ENCODE measurements around the gene PIWIL4.
"Not testable (repeated sequence)": the region's sequence is repeated elsewhere in the genome, so short reads cannot be mapped to it uniquely, and the experiment has no call there.

PIWIL4 gene

GRCh38 chr11:94613120-94613519 is 46.0 kb downstream of the PIWIL4 start:
- no peaks in the 10 kb centered on the region for H3K4me1 ChIP-seq (ENCODE audit: insufficient read depth, low read length, poor library complexity, severe bottlenecking)
- no peaks in the 10 kb centered on the region for H3K27me3 ChIP-seq (ENCODE audit: insufficient read depth, low read length, poor library complexity, severe bottlenecking)
- TF ChIP-seq, protein P1, sequence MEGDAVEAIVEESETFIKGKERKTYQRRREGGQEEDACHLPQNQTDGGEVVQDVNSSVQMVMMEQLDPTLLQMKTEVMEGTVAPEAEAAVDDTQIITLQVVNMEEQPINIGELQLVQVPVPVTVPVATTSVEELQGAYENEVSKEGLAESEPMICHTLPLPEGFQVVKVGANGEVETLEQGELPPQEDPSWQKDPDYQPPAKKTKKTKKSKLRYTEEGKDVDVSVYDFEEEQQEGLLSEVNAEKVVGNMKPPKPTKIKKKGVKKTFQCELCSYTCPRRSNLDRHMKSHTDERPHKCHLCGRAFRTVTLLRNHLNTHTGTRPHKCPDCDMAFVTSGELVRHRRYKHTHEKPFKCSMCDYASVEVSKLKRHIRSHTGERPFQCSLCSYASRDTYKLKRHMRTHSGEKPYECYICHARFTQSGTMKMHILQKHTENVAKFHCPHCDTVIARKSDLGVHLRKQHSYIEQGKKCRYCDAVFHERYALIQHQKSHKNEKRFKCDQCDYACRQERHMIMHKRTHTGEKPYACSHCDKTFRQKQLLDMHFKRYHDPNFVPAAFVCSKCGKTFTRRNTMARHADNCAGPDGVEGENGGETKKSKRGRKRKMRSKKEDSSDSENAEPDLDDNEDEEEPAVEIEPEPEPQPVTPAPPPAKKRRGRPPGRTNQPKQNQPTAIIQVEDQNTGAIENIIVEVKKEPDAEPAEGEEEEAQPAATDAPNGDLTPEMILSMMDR (conservative IDR thresholded peaks at IDR 0.05; ENCODE audit: low read length) = no peak
- no peak for TF ChIP-seq EZH2phosphoT487 (IDR thresholded peaks at IDR 0.05; ENCODE audit: borderline replicate concordance)
- H3K9me3 ChIP-seq (ENCODE audit: insufficient read depth, low read depth, low read length) = peaks cover 7% of the 10 kb centered on the region; the same call in 1 of the 2 replicates
- H3K79me2 ChIP-seq (ENCODE audit: insufficient read depth, low read length) = no peaks in the 10 kb centered on the region
- H2AFZ ChIP-seq (ENCODE audit: low read length) = no peak overlapping the region
- no peaks in the 10 kb centered on the region for H3F3A ChIP-seq (ENCODE audit: low read depth)
- no peak overlapping the region for H3K4me2 ChIP-seq (ENCODE audit: low read depth, low read length, poor library complexity, severe bottlenecking)
- H3K9me2 ChIP-seq (replicated peaks; ENCODE audit: low read depth, low read length) = no peaks in the 10 kb centered on the region
- H3K4me3 ChIP-seq (ENCODE audit: low read length, poor library complexity, severe bottlenecking) = no peak overlapping the region
- H3K9ac ChIP-seq (ENCODE audit: low read depth, low read length, poor library complexity, severe bottlenecking) = no peak overlapping the region
- no peaks in the 10 kb centered on the region for H3K36me3 ChIP-seq (ENCODE audit: insufficient read depth, low read length)
- no peaks in the 10 kb centered on the region for H4K20me1 ChIP-seq (ENCODE audit: insufficient read depth, low read length, poor library complexity, severe bottlenecking)

DNA sequence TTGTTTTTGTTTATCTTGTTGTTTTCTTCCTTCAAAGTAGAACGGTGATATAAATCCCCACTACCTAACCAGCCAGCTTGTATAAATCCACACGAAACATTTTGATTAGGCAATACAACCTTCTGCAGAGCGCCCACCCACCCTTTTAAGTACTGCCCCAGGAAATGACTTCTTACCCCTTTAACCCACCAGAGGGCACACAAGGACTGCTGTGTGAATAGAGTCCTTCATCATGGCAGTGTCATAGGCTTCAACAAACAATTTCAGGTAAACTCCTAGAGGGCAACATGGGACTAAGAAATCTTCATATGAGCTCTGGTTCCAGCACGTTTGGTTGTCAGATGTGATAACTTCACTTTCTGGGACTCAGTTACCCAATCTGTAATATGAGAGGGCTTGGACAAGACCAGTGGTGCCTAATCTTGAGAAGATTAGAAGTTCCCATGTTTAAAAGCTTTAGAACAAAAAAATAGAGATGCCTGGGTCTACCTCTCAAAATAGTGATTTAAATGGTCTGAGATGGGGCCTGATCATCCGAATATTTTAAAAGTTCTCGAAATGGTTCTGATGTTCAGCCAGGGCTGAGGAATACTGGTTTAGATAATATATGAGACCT is 56.1 kb downstream of the PIWIL4 start:
- Histone ChIP-seq H3K9me3 (ENCODE audit: insufficient read depth, low read depth, low read length) (no peaks in the 10 kb centered on the region; the same call in 1 of the 2 replicates), H2AFZ (ENCODE audit: low read length) (no peak overlapping the region), H4K20me1 (ENCODE audit: insufficient read depth, low read length, poor library complexity, severe bottlenecking) (no peaks in the 10 kb centered on the region), H3K9me2 (replicated peaks; ENCODE audit: low read depth, low read length) (no peaks in the 10 kb centered on the region), H3K4me3 (ENCODE audit: low read length, poor library complexity, severe bottlenecking) (no peak overlapping the region), H3K79me2 (ENCODE audit: insufficient read depth, low read length) (no peaks in the 10 kb centered on the region), H3F3A (ENCODE audit: low read depth) (no peaks in the 10 kb centered on the region), H3K27me3 (ENCODE audit: insufficient read depth, low read length, poor library complexity, severe bottlenecking) (no peaks in the 10 kb centered on the region), H3K36me3 (ENCODE audit: insufficient read depth, low read length) (no peaks in the 10 kb centered on the region), H3K9ac (ENCODE audit: low read depth, low read length, poor library complexity, severe bottlenecking) (no peak overlapping the region), H3K4me1 (ENCODE audit: insufficient read depth, low read length, poor library complexity, severe bottlenecking) (no peaks in the 10 kb centered on the region), H3K4me2 (ENCODE audit: low read depth, low read length, poor library complexity, severe bottlenecking) (no peak overlapping the region)
- TF ChIP-seq EZH2phosphoT487 (IDR thresholded peaks at IDR 0.05; ENCODE audit: borderline replicate concordance) = no peak
- TF ChIP-seq, protein P1 (conservative IDR thresholded peaks at IDR 0.05; ENCODE audit: low read length) = peak; percentile 97

DNA sequence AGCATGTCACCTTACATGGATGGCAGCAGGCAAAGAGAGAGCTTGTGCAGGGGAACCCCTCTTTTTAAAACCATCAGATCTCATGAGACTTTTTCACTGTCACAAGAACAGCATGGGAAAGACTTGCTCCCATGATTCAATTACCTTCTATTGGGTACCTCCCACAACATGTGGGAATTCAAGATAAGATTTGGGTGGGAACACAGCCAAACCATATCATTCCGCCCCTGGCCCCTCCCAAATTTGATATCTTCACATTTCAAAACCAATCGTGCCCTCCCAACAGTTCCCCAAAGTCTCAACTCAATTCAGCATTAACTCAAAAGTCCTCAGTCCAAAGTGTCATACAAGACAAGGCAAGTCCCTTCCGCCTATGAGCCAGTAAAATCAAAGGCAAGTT is 58.3 kb downstream of the PIWIL4 start:
- H2AFZ ChIP-seq (ENCODE audit: low read length); H3K4me3 ChIP-seq (ENCODE audit: low read length, poor library complexity, severe bottlenecking); H3K9me3 ChIP-seq (ENCODE audit: insufficient read depth, low read depth, low read length); H4K20me1 ChIP-seq (ENCODE audit: insufficient read depth, low read length, poor library complexity, severe bottlenecking); H3F3A ChIP-seq (ENCODE audit: low read depth); H3K9me2 ChIP-seq (replicated peaks; ENCODE audit: low read depth, low read length); H3K79me2 ChIP-seq (ENCODE audit: insufficient read depth, low read length); H3K9ac ChIP-seq (ENCODE audit: low read depth, low read length, poor library complexity, severe bottlenecking); H3K36me3 ChIP-seq (ENCODE audit: insufficient read depth, low read length); H3K27me3 ChIP-seq (ENCODE audit: insufficient read depth, low read length, poor library complexity, severe bottlenecking); H3K4me2 ChIP-seq (ENCODE audit: low read depth, low read length, poor library complexity, severe bottlenecking); H3K4me1 ChIP-seq (ENCODE audit: insufficient read depth, low read length, poor library complexity, severe bottlenecking): not testable (repeated sequence)

DNA sequence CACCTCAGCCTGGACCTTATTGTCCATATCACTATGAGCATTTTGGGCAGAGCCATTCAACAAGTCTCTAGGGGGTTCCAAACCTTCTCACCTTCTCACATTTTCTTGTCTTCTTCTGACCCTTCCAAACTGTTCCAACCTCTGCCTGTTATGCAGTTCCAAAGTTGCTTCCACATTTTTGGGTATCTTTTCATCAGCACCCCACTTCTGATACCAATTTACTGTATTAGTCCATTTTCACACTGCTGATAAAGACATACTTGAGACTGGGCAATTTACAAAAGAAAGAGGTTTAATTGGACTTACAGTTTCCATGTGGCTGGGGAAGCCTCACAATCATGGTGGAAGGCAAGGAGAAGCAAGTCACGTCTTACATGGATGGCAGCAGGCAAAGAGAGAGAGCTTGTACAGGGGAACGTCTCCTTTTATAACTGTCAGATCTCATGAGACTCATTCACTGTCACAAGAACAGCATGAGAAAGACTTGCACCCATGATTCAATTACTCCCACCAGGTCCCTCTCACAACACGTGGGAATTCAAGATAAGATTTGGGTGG is 59.9 kb downstream of the PIWIL4 start:
- not testable (repeated sequence) for H3K27me3 ChIP-seq (ENCODE audit: insufficient read depth, low read length, poor library complexity, severe bottlenecking)

More for the DNA sequence above, 59.9 kb downstream of the PIWIL4 start:
- H3K9ac ChIP-seq (ENCODE audit: low read depth, low read length, poor library complexity, severe bottlenecking); H3K9me3 ChIP-seq (ENCODE audit: insufficient read depth, low read depth, low read length); H3F3A ChIP-seq (ENCODE audit: low read depth); H2AFZ ChIP-seq (ENCODE audit: low read length); H3K79me2 ChIP-seq (ENCODE audit: insufficient read depth, low read length); H3K36me3 ChIP-seq (ENCODE audit: insufficient read depth, low read length); H4K20me1 ChIP-seq (ENCODE audit: insufficient read depth, low read length, poor library complexity, severe bottlenecking); H3K4me2 ChIP-seq (ENCODE audit: low read depth, low read length, poor library complexity, severe bottlenecking); H3K4me1 ChIP-seq (ENCODE audit: insufficient read depth, low read length, poor library complexity, severe bottlenecking); H3K4me3 ChIP-seq (ENCODE audit: low read length, poor library complexity, severe bottlenecking); H3K9me2 ChIP-seq (replicated peaks; ENCODE audit: low read depth, low read length): not testable (repeated sequence)
